Caco-2 (cell line): ENCODE results near the gene SMPX. TPM values are rescaled to one million over a fixed set of nuclear protein-coding genes. Genes with fewer than 3 reads are reported as not detected.

ENCODE experiments used
- BruUV-seq: library from RNA; stranded (reverse); fragments of 400-500 nt; replicated peaks from 2 replicates; lab custom pipeline; 2021; lab: Mats Ljungman, UMichigan
- CTCF ChIA-PET: fragments of 300-600 bp; sonication (Branson Sonifier 250); formaldehyde crosslinking; loops from one replicate; lab custom pipeline; 2022; ENCODE audit warnings: antibody characterized with exemption; lab: Charles Lee
- POLR2A ChIA-PET: fragments of 300-600 bp; sonication (Branson Sonifier 250); formaldehyde crosslinking; loops from one replicate; lab custom pipeline; 2022; ENCODE audit warnings: antibody characterized with exemption; lab: Charles Lee
- DNase-seq, 2 experiments: peaks; one replicate each; pipeline versions ENCODE4 v3.0.0 to v3.0.0-alpha.2; 2020 to 2022
- H3K27me3 ChIP-seq: replicated peaks from 2 replicates; pipeline ENCODE4 v1.6.0; 2011; ENCODE audit warnings: low read length; ENCODE audit not compliant: control insufficient read depth, insufficient read depth
- H3K36me3 ChIP-seq: 2 replicates; pipeline ENCODE4 v1.5.1; 2011; ENCODE audit warnings: low read length; ENCODE audit not compliant: control insufficient read depth, insufficient read depth
- H3K4me1 ChIP-seq: fragments of 250-450 bp; sonication (Bioruptor Pico); 2 replicates; pipeline ENCODE4 v1.5.1; 2020; ENCODE audit warnings: mild to moderate bottlenecking
- H3K4me3 ChIP-seq: 2 replicates; pipeline ENCODE4 v1.5.1; 2011; ENCODE audit warnings: low read depth, mild to moderate bottlenecking, control low read depth, low read length
- H3K9me3 ChIP-seq: fragments of 250-450 bp; sonication (Bioruptor Pico); 2 replicates; pipeline ENCODE4 v1.5.1; 2020; ENCODE audit warnings: mild to moderate bottlenecking, moderate library complexity
- H3K27ac Mint-ChIP-seq: one replicate; pipeline ENCODE4 v1.8.0; 2022; ENCODE audit warnings: mixed read lengths; ENCODE audit not compliant: unreplicated experiment
- H3K27me3 Mint-ChIP-seq: one replicate; pipeline ENCODE4 v1.8.0; 2022; ENCODE audit warnings: mixed read lengths; ENCODE audit not compliant: insufficient read depth, unreplicated experiment
- H3K36me3 Mint-ChIP-seq: one replicate; pipeline ENCODE4 v1.8.0; 2022; ENCODE audit warnings: mild to moderate bottlenecking, mixed read lengths; ENCODE audit not compliant: insufficient read depth, unreplicated experiment
- H3K4me1 Mint-ChIP-seq: one replicate; pipeline ENCODE4 v1.8.0; 2022; ENCODE audit warnings: low read depth, mixed read lengths; ENCODE audit not compliant: unreplicated experiment
- H3K4me3 Mint-ChIP-seq: one replicate; pipeline ENCODE4 v1.8.0; 2022; ENCODE audit warnings: mild to moderate bottlenecking, moderate library complexity, mixed read lengths; ENCODE audit not compliant: unreplicated experiment
- H3K9me3 Mint-ChIP-seq: one replicate; pipeline ENCODE4 v1.8.0; 2022; ENCODE audit warnings: mixed read lengths; ENCODE audit not compliant: unreplicated experiment
- intact Hi-C: fragments of 100-400 bp; cut with micrococcal nuclease; formaldehyde crosslinking; loops from one replicate; pipeline ENCODE4 v1.10.0; 2022; ENCODE audit not compliant: unreplicated experiment
- total RNA-seq: library from RNA; stranded (reverse); gene quantifications from 2 replicates; pipeline ENCODE4 v1.2.3, GENCODE V29; 2022
- TF ChIP-seq, protein P1 (sequence below), 2 experiments: fragments of 200-600 bp in 1 of 2; IDR thresholded peaks; 1 replicate in 1 of 2; 2 replicates in 1 of 2; pipeline versions ENCODE4 v1.5.1 to v1.8.0; 2011 to 2022; ENCODE audit warnings: antibody characterized with exemption in 1 of 2, control low read depth in 1 of 2, inconsistent platforms in 1 of 2, low read depth in 1 of 2, low read length in 1 of 2, mild to moderate bottlenecking in 1 of 2, moderate library complexity in 1 of 2; ENCODE audit not compliant: insufficient read depth in 1 of 2, severe bottlenecking in 1 of 2, unreplicated experiment in 1 of 2

The SMPX gene
- total RNA-seq, 1 experiment from 2014 or later: 2.9 TPM

DNA sequence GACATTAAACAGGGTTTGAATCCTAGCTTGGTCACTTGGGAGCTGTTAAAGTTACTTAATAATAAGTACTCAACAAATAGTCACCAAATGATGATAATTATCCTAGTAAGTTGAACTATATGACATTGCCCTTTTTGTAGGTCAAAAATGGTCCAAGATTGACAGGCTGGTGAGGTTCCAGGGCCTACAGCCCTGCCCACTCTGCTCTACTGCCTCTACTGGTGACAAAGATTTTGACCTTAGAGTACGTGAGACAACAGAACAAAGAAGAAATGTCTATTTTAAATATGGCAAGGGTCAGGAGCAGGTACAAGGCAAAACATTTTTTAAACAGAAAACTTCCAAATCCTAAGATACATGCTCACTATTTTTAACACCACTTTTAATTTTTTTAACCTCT is 572 bp upstream of the SMPX start:
- Mint-ChIP-seq H3K9me3 (no peaks in the 10 kb centered on the region), H3K4me3 (no peak overlapping the region), H3K36me3 (no peaks in the 10 kb centered on the region), H3K4me1 (no peaks in the 10 kb centered on the region), H3K27ac (no peak overlapping the region), H3K27me3 (no peaks in the 10 kb centered on the region)
- Histone ChIP-seq H3K4me3 (no peak overlapping the region), H3K27me3 (no peaks in the 10 kb centered on the region), H3K4me1 (peaks cover 4% of the 10 kb centered on the region; the same call in 1 of the 2 replicates), H3K9me3 (no peaks in the 10 kb centered on the region), H3K36me3 (no peaks in the 10 kb centered on the region)
- POLR2A ChIA-PET: interaction anchor here (0.6 kb wide), 1 partner anchor 12 kb away, joined by 3 read pairs; no protein-coding TSS in a partner anchor
- intact Hi-C loops: no loop called here
- TF ChIP-seq, protein P1, sequence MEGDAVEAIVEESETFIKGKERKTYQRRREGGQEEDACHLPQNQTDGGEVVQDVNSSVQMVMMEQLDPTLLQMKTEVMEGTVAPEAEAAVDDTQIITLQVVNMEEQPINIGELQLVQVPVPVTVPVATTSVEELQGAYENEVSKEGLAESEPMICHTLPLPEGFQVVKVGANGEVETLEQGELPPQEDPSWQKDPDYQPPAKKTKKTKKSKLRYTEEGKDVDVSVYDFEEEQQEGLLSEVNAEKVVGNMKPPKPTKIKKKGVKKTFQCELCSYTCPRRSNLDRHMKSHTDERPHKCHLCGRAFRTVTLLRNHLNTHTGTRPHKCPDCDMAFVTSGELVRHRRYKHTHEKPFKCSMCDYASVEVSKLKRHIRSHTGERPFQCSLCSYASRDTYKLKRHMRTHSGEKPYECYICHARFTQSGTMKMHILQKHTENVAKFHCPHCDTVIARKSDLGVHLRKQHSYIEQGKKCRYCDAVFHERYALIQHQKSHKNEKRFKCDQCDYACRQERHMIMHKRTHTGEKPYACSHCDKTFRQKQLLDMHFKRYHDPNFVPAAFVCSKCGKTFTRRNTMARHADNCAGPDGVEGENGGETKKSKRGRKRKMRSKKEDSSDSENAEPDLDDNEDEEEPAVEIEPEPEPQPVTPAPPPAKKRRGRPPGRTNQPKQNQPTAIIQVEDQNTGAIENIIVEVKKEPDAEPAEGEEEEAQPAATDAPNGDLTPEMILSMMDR (IDR thresholded peaks at IDR 0.05; ENCODE audit: insufficient read depth in 1 of 2, low read depth in 1 of 2, low read length in 1 of 2, severe bottlenecking in 1 of 2, unreplicated experiment in 1 of 2): no peak
- CTCF ChIA-PET: no interaction called here
- BruUV-seq: no TSS peak
- DNase-seq: no peak

DNA sequence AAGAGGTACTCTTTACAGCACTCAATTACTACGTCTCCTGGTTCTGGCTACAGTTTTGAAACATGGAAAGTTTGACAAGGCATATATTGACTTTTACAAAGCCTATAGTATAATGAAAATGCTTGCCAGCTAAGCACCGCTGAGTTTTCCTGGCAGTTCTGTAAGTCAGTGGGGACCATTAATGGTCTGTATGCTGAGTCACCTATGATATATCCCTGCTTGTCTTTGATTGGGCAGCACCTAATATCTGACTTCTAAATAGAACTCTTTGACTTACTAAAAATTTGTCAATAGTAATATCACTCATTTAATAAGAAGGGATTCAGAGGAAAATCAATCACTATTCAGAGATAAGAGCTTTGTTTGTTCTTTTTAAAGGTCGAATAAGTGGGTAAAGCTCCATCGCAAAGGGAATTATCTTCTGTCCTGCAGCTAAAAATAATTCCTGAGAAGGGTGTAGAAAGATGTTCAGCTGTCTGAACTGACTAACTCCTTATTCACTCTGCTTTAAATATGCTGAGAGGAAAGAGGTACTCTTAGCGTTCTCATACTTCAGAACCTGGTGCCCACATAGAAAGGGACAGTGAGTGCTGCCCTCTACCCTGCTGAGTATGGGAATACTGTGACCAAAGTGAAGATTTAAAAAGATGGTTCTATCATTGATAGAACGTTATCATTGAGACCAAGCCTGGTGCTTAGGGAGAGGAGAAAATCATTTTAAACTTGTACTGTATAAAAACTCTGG is 959 bp downstream of the SMPX start:
- peaks cover 4% of the 10 kb centered on the region; the same call in 1 of the 2 replicates for H3K4me1 ChIP-seq
- no peaks in the 10 kb centered on the region for H3K36me3 ChIP-seq
- DNase-seq: no peak
- ChIA-PET POLR2A (no interaction called here), CTCF (no interaction called here)
- H3K4me3 ChIP-seq: no peak overlapping the region
- Mint-ChIP-seq H3K9me3 (no peaks in the 10 kb centered on the region), H3K27me3 (no peaks in the 10 kb centered on the region), H3K36me3 (no peaks in the 10 kb centered on the region), H3K27ac (no peak overlapping the region), H3K4me3 (no peak overlapping the region), H3K4me1 (no peaks in the 10 kb centered on the region)
- no peaks in the 10 kb centered on the region for H3K27me3 ChIP-seq
- TF ChIP-seq, protein P1 (IDR thresholded peaks at IDR 0.05; ENCODE audit: insufficient read depth in 1 of 2, low read depth in 1 of 2, low read length in 1 of 2, severe bottlenecking in 1 of 2, unreplicated experiment in 1 of 2): no peak
- intact Hi-C loops: no loop called here
- BruUV-seq: no TSS peak
- no peaks in the 10 kb centered on the region for H3K9me3 ChIP-seq

DNA sequence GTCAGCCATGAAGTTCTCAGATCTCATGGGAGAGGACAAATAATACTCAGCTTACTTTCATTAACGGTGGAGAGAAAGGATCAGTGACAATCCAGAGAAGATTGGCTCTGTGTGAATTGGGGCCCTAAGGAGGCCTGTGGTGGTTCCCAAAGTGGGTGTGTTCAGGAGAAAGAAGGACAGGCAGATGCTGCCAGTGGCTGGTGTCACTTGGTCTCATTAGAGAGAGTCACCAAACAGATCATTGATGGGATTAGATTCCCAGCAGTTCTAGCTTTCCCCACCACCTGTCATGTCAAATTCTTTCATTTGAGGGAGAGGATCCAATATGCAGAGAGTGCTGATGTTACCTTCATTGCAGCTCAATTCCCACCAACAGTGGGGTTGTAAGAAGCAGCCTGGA is 8.0 kb downstream of the SMPX start:
- Histone ChIP-seq H3K36me3 (no peaks in the 10 kb centered on the region), H3K9me3 (no peaks in the 10 kb centered on the region), H3K4me3 (no peak overlapping the region), H3K4me1 (peaks cover 25% of the 10 kb centered on the region), H3K27me3 (no peaks in the 10 kb centered on the region)
- H3K27me3 Mint-ChIP-seq: no peaks in the 10 kb centered on the region
- TF ChIP-seq, protein P1 (IDR thresholded peaks at IDR 0.05; ENCODE audit: insufficient read depth in 1 of 2, low read depth in 1 of 2, low read length in 1 of 2, severe bottlenecking in 1 of 2, unreplicated experiment in 1 of 2): no peak
- intact Hi-C loops: loop anchor here (5.0 to 10.0 kb wide), 2 partner anchors 645 to 1223 kb away; no protein-coding TSS in a partner anchor
- peaks cover 7% of the 10 kb centered on the region for H3K4me1 Mint-ChIP-seq
- H3K4me3 Mint-ChIP-seq: no peak overlapping the region
- no peak overlapping the region for H3K27ac Mint-ChIP-seq
- BruUV-seq: no TSS peak
- CTCF ChIA-PET: no interaction called here
- POLR2A ChIA-PET: no interaction called here
- H3K9me3 Mint-ChIP-seq: no peaks in the 10 kb centered on the region
- no peak for DNase-seq
- H3K36me3 Mint-ChIP-seq: no peaks in the 10 kb centered on the region
